ENCODE results near the gene CLIP4. TPM values are rescaled to one million over a fixed set of nuclear protein-coding genes. Genes with fewer than 3 reads are reported as not detected.

CLIP4 gene
- total RNA-seq, 1 experiment from 2014 or later: 24.3 TPM

GRCh38 chr2:29157131-29157530 lies 41.9 kb downstream of the CLIP4 start:
- H3K9me3 ChIP-seq: no peaks in the 10 kb centered on the region
- H3K36me3 ChIP-seq: peaks cover 30% of the 10 kb centered on the region
- H3K27me3 ChIP-seq: no peaks in the 10 kb centered on the region
- H3K4me3 ChIP-seq: no peak overlapping the region
- no peak for DNase-seq

- no peaks in the 10 kb centered on the region for H3K27me3 ChIP-seq
- H3K36me3 ChIP-seq: peaks cover 21% of the 10 kb centered on the region
- no peak overlapping the region for H3K4me3 ChIP-seq
- no peak for DNase-seq
- H3K9me3 ChIP-seq: no peaks in the 10 kb centered on the region
These were observed 43.9 kb downstream of the CLIP4 start for GRCh38 chr2:29159125-29159524.

DNA sequence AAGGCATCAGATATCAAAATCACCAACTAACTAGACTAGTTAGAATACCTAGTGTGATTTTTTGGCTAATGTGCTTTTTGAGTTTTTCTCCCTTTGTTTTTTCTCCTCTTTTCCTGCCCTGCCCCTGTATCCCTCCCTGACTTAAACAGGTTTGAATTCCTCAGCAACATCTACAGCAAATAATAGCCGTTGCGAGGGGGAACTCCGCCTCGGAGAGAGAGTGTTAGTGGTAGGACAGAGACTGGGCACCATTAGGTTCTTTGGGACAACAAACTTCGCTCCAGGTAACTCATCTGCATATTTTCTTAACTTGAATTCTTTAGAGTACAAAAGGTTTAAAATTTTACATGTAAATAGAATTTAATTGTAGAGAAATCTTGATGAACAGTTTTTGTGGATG lies 45.0 kb downstream of the CLIP4 start:
- Histone ChIP-seq H3K36me3 (peaks cover 13% of the 10 kb centered on the region), H3K4me3 (no peak overlapping the region), H3K27me3 (no peaks in the 10 kb centered on the region), H3K9me3 (no peaks in the 10 kb centered on the region)
- DNase-seq: no peak

- Histone ChIP-seq H3K9me3 (no peaks in the 10 kb centered on the region; the same call in 1 of the 2 replicates), H3K27me3 (no peaks in the 10 kb centered on the region), H3K36me3 (peaks cover 7% of the 10 kb centered on the region), H3K4me3 (no peak overlapping the region)
- no peak for DNase-seq
These were observed 47.2 kb downstream of the CLIP4 start for GRCh38 chr2:29162204-29162928.

DNA sequence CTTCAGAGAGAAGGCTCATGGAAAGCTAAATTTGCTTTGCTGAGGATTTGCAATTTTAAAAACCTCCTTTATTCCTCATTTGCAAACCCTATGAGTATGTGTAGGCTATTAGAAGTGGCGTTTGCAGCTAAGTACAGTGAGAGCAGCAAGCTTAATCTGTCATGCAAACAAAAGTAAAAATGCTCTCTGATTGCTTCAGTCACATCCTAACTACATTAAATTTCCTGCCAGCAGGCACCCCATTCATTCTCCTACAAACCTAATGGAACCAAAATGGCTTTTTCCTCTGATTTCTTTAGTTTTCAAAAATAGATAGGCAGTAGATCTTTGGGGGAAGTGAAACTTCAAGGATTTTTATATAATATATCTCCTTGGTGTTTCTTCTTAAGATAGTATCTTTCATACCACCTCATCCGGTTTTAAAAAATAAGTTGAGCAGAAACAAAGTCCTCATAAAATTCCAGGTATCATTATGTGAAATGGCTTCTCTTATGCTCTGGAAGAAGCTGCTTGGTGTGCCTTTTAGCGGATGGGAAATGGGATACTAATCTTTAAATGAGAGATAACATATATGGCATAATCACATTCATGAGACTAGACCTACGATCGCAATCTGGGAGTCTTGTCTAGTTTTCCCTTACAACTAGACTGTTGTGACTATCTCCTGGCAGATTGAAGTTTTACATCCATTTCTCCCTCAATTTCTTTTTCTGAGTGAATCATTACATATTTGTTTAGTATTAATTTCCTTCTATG lies 49.1 kb downstream of the CLIP4 start:
- Histone ChIP-seq H3K27me3 (no peaks in the 10 kb centered on the region), H3K9me3 (no peaks in the 10 kb centered on the region; the same call in 1 of the 2 replicates), H3K4me3 (no peak overlapping the region), H3K36me3 (peaks cover 19% of the 10 kb centered on the region)
- DNase-seq: no peak

DNA sequence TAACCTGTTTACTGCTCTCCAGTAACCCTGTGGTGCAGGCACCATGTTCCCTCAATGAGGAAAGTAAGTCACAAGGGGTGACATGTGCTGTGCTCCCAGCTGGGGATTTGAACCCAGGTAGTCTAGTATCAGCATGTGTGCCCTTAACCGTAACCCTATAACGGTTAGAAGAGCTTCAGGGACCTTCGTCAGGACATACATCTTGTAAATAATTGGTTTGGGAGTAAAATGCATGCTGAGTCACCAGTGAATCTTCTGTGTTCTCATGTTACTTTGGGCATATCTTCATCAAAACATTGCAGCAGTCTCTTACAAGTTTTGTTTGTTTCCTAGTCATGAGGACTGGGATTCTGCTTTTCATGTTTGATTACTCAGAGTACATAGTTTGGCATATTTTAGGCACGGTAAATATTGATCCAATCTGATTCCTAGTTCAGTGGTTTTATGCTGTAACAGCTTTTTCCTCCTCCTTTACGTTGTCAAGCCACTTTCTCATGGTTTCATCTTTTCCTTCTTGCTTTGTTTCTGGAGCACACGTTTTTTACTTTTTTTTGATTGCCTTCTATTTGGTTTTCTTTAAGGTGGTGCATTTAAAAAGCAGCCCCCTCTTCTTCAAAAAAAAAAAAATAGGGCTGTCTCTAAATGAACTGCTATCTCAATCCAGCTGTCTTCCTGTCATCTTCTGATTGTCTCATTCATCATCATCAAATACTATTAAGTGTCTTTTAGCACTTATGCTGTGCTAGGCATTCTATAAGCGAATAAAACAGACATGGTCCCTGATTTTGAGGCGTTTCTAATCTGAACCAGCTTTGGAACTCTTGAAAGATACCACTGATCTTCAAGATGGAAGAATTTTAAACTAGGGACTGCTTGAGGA lies 50.4 kb downstream of the CLIP4 start:
- H3K36me3 ChIP-seq: peaks cover 19% of the 10 kb centered on the region
- H3K9me3 ChIP-seq: no peaks in the 10 kb centered on the region; the same call in 1 of the 2 replicates
- no peak overlapping the region for H3K4me3 ChIP-seq
- no peaks in the 10 kb centered on the region for H3K27me3 ChIP-seq
- peak; percentile 4 for DNase-seq

DNA sequence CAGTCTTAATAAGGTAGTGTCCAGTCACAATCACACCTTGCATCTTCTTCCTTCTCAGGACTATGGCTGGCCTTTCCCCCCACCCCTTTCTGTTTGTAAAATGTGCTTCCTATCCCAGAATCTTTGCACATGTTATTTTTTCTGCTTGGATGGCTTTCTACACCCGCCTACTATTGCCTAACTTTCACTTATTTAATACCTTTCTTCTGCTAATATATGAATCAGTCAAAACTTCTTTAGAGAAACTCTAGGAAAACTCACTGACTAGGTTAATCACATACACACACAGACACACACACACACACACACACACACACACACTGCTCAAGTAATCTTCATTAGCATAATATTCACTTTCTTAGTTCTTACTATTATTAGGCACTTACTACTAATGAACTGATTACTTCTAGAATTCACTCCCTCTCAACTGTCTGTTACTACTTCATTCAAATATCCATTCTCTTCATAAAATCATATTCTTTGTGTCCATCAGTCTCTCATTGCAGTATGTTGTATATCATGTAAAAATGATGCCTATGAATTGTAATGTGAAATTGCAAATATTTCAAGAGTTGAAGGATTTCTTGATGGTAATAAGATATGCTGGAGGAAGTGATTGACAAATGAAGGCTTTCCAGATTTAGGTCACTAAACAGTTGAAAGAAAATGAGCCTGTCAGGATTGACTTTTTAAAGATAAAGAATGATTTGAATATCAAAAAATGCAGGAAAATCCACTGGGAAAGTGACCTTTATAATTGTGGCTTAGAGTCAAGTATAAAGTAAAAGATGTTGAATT lies 51.2 kb downstream of the CLIP4 start:
- Histone ChIP-seq H3K9me3 (no peaks in the 10 kb centered on the region; the same call in 1 of the 2 replicates), H3K36me3 (peaks cover 19% of the 10 kb centered on the region), H3K27me3 (no peaks in the 10 kb centered on the region), H3K4me3 (no peak overlapping the region)
- no peak for DNase-seq

DNA sequence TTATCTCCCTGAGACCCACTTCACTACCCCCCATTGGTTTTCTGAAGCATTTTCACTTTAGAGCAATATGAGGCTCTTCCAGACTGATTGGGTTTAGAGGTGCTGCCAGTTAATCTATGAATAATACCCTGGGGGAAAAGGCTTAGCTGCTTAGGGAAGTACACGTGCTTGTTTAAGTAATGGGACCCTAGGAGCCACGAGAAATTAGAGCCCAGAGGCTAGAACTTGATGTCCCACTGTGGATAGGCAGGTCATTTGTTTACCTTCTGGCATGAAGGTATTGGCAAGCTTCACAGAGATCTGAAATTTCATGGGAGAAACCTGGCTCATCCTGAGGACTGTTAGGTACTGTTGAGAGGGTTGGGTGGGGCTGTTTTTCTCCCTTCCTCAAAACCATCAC lies 59.7 kb downstream of the CLIP4 start:
- H3K36me3 ChIP-seq: peaks cover 7% of the 10 kb centered on the region
- no peaks in the 10 kb centered on the region for H3K27me3 ChIP-seq
- no peak for DNase-seq
- no peak overlapping the region for H3K4me3 ChIP-seq
- no peaks in the 10 kb centered on the region for H3K9me3 ChIP-seq

- DNase-seq: no peak
- H3K9me3 ChIP-seq: no peaks in the 10 kb centered on the region
- peaks cover 7% of the 10 kb centered on the region for H3K36me3 ChIP-seq
- H3K27me3 ChIP-seq: no peaks in the 10 kb centered on the region
- no peak overlapping the region for H3K4me3 ChIP-seq
These were observed 60.1 kb downstream of the CLIP4 start for GRCh38 chr2:29175338-29175737.

GRCh38 chr2:29182334-29182733 lies 67.1 kb downstream of the CLIP4 start:
- DNase-seq: no peak
- Histone ChIP-seq H3K27me3 (no peaks in the 10 kb centered on the region), H3K36me3 (no peaks in the 10 kb centered on the region), H3K9me3 (no peaks in the 10 kb centered on the region), H3K4me3 (no peak overlapping the region)

DNA sequence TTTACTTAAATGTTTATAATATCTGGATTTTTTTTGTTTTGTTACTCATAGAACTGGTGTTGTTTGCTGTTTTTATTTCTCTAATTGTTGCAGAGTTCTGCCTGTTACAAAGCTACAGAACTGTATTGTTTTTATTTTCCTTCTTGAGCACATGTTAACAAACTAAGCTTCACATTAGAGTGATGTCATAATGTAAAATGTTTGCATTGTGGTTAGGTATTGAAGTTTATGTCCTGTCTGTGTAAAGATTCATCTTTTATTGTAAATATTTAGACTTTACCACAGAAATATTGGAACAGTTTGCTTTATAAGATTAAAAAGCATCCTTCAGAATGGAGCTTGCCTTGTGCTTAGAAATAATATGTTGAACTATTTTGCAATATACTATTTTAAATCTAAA lies 67.7 kb downstream of the CLIP4 start:
- Histone ChIP-seq H3K36me3 (no peaks in the 10 kb centered on the region), H3K4me3 (no peak overlapping the region), H3K27me3 (no peaks in the 10 kb centered on the region), H3K9me3 (no peaks in the 10 kb centered on the region)
- DNase-seq: no peak

- no peaks in the 10 kb centered on the region for H3K36me3 ChIP-seq
- DNase-seq: no peak
- no peak overlapping the region for H3K4me3 ChIP-seq
- H3K9me3 ChIP-seq: no peaks in the 10 kb centered on the region
- no peaks in the 10 kb centered on the region for H3K27me3 ChIP-seq
These were observed 69.3 kb downstream of the CLIP4 start for GRCh38 chr2:29184531-29184930.

DNA sequence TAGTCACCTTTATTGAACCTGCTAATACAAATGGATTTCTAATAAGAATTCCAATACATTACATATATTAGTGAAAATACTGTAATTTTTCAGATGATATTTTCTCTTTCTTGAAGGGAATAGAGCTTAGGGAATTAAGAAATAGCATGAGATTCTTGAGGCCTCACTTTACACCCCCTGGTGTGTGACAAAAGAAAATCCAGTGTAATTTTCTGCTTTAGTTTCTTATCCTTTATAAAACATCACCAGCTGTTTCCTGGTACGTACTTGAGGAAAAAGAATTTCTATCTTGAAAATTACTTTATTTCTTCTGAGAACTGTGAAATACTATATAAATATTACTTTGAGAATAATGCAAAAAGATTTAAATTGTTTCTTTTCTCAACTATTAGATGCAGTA lies 71.6 kb downstream of the CLIP4 start:
- H3K4me3 ChIP-seq: no peak overlapping the region
- H3K27me3 ChIP-seq: no peaks in the 10 kb centered on the region
- no peaks in the 10 kb centered on the region for H3K9me3 ChIP-seq
- DNase-seq: no peak
- H3K36me3 ChIP-seq: no peaks in the 10 kb centered on the region; the same call in 1 of the 2 replicates

- H3K36me3 ChIP-seq: no peaks in the 10 kb centered on the region; the same call in 1 of the 2 replicates
These were observed 72.7 kb downstream of the CLIP4 start for GRCh38 chr2:29187926-29188325.

GRCh38 chr2:29189052-29189451 lies 73.8 kb downstream of the CLIP4 start:
- no peaks in the 10 kb centered on the region for H3K27me3 ChIP-seq
- H3K36me3 ChIP-seq: no peaks in the 10 kb centered on the region; the same call in 1 of the 2 replicates
- no peaks in the 10 kb centered on the region for H3K9me3 ChIP-seq
- no peak overlapping the region for H3K4me3 ChIP-seq
- no peak for DNase-seq

More at GRCh38 chr2:29187926-29188325, 72.7 kb downstream of the CLIP4 start:
- Histone ChIP-seq H3K4me3 (no peak overlapping the region), H3K27me3 (no peaks in the 10 kb centered on the region), H3K9me3 (no peaks in the 10 kb centered on the region)
- no peak for DNase-seq

- Histone ChIP-seq H3K36me3 (no peaks in the 10 kb centered on the region; the same call in 1 of the 2 replicates), H3K4me3 (no peak overlapping the region), H3K27me3 (no peaks in the 10 kb centered on the region), H3K9me3 (no peaks in the 10 kb centered on the region)
- no peak for DNase-seq
These were observed 76.6 kb downstream of the CLIP4 start for GRCh38 chr2:29191817-29192216.
